Left ventricle myocardium inferior (tissue), 1 donor: ENCODE results near the gene PTPN6. TPM values are rescaled to one million over a fixed set of nuclear protein-coding genes. Genes with fewer than 3 reads are reported as not detected.

Experiments used
- DNase-seq: peaks from one replicate; pipeline ENCODE4 v3.0.0-alpha.2; 2020
- H3K27ac ChIP-seq: fragments of 200-600 bp; replicated peaks from 2 replicates; pipeline ENCODE4 v1.8.0; 2021
- H3K27me3 ChIP-seq: fragments of 200-600 bp; 2 replicates; pipeline ENCODE4 v1.8.0; 2021; ENCODE audit warnings: low read depth
- H3K36me3 ChIP-seq: fragments of 200-600 bp; 2 replicates; pipeline ENCODE4 v1.8.0; 2021
- H3K4me1 ChIP-seq: fragments of 200-600 bp; 2 replicates; pipeline ENCODE4 v1.8.0; 2021
- H3K4me3 ChIP-seq: fragments of 200-600 bp; 2 replicates; pipeline ENCODE4 v1.8.0; 2021; ENCODE audit warnings: mild to moderate bottlenecking, moderate library complexity
- H3K9me3 ChIP-seq: fragments of 200-600 bp; replicated peaks from 2 replicates; pipeline ENCODE4 v1.8.0; 2021
- CTCF ChIP-seq: fragments of 200-600 bp; IDR thresholded peaks from 2 replicates; pipeline ENCODE4 v1.8.0; 2021; ENCODE audit warnings: antibody characterized with exemption, mild to moderate bottlenecking, borderline replicate concordance
- intact Hi-C: fragments of 100-400 bp; cut with micrococcal nuclease; formaldehyde crosslinking; loops from one replicate; pipeline ENCODE4 v1.11.0; 2022
- total RNA-seq: library from RNA; stranded (reverse); fragmentation: NEBNext Ultra II Directional; extraction: Animal tissue kit (Norgen Biotek cat#: 25700); gene quantifications from one replicate; pipeline ENCODE4 v1.2.1, GENCODE V29; 2021
- donor health status: DM: no; HTN: yes; CAD: no; lungs with severe emphysema.

Gene PTPN6
- total RNA-seq, 1 donor from 2014 or later: 6.7 TPM

- H3K36me3 ChIP-seq: no peaks in the 10 kb centered on the region
- no peak for DNase-seq
- H3K9me3 ChIP-seq: no peaks in the 10 kb centered on the region
- H3K27me3 ChIP-seq: no peaks in the 10 kb centered on the region
- peak overlapping the region; percentile 90 for H3K4me3 ChIP-seq
- H3K27ac ChIP-seq: no peak overlapping the region
- TF ChIP-seq CTCF: no peak
- peaks cover 24% of the 10 kb centered on the region for H3K4me1 ChIP-seq
- intact Hi-C loops: no loop called here
Measured at GRCh38 chr12:6915789-6916285, 35.3 kb upstream of the PTPN6 start.

GRCh38 chr12:6916426-6917200 is 34.5 kb upstream of the PTPN6 start:
- intact Hi-C loops: no loop called here
- Histone ChIP-seq H3K36me3 (no peaks in the 10 kb centered on the region), H3K27me3 (no peaks in the 10 kb centered on the region), H3K4me1 (peaks cover 24% of the 10 kb centered on the region), H3K9me3 (no peaks in the 10 kb centered on the region), H3K27ac (no peak overlapping the region), H3K4me3 (no peak overlapping the region)
- no peak for TF ChIP-seq CTCF
- no peak for DNase-seq

- H3K4me1 ChIP-seq: peaks cover 24% of the 10 kb centered on the region
- TF ChIP-seq CTCF: no peak
- H3K27ac ChIP-seq: no peak overlapping the region
Measured at GRCh38 chr12:6917491-6918231, 33.5 kb upstream of the PTPN6 start.

GRCh38 chr12:6919588-6919987 is 31.6 kb upstream of the PTPN6 start:
- H3K9me3 ChIP-seq: no peaks in the 10 kb centered on the region
- DNase-seq: no peak
- TF ChIP-seq CTCF: no peak
- peaks cover 21% of the 10 kb centered on the region for H3K4me1 ChIP-seq
- intact Hi-C loops: no loop called here
- no peak overlapping the region for H3K27ac ChIP-seq
- H3K4me3 ChIP-seq: no peak overlapping the region
- no peaks in the 10 kb centered on the region for H3K27me3 ChIP-seq
- H3K36me3 ChIP-seq: no peaks in the 10 kb centered on the region

More at GRCh38 chr12:6917491-6918231, 33.5 kb upstream of the PTPN6 start:
- H3K27me3 ChIP-seq: no peaks in the 10 kb centered on the region
- DNase-seq: no peak
- no peak overlapping the region for H3K4me3 ChIP-seq
- H3K36me3 ChIP-seq: no peaks in the 10 kb centered on the region
- H3K9me3 ChIP-seq: no peaks in the 10 kb centered on the region
- intact Hi-C loops: no loop called here

GRCh38 chr12:6921539-6921938 is 29.6 kb upstream of the PTPN6 start:
- TF ChIP-seq CTCF: no peak
- H3K4me3 ChIP-seq: no peak overlapping the region
- H3K9me3 ChIP-seq: no peaks in the 10 kb centered on the region
- peaks cover 27% of the 10 kb centered on the region for H3K4me1 ChIP-seq
- intact Hi-C loops: no loop called here
- H3K27me3 ChIP-seq: no peaks in the 10 kb centered on the region
- no peak overlapping the region for H3K27ac ChIP-seq
- H3K36me3 ChIP-seq: no peaks in the 10 kb centered on the region
- no peak for DNase-seq
